ENCODE measurements around the gene SMIM5.

Gene SMIM5, protein sequence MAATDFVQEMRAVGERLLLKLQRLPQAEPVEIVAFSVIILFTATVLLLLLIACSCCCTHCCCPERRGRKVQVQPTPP

DNA sequence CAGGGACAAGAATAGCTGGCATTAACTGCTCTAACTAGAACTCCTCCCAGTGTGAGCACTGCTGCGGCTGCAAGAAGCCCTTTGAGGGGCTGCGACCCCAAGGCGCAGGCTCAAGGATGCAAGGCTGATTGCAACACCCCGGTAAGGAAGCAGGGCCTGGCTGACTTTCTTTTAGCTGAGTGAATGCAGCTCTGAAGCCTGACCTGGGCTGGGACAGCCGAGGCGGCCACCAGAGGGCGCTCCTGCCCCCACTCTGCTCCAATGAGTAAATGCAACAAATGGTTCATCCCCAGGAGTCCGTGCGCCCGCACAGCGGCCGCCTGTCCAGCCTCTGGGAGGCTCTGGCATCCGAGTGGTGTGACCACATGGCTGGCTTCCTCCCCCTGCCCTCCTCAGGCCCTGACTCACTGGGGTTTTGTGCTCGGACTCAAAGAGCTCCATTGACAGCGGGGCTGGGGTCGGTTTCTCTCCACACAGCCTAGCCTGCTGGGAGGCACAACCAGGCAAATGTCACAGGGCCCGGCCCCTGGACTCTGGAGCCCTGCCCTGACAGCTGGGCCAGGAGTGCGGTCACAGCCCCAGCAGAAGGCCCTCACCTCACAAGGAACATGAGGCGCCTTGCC lies at the start of gene SMIM5:
SMIM5 (plus strand) TSS at position 572 of the 623 bp plus-strand sequence. CDS start 6,768 bp downstream, outside the sequence.
- peak; percentile 66 for DNase-seq
- Histone ChIP-seq H3K27me3 (replicated peaks; ENCODE audit: insufficient read depth, low read length) (no peaks in the 10 kb centered on the region), H3K4me1 (ENCODE audit: low read length) (peaks cover 13% of the 10 kb centered on the region), H3F3A (ENCODE audit: insufficient read depth, low read length) (no peaks in the 10 kb centered on the region), H3K27ac (ENCODE audit: low read length) (peak within 1 kb of the TSS; percentile 62; the same call in 1 of the 2 replicates), H4K20me1 (ENCODE audit: insufficient read depth, low read length) (no peaks in the 10 kb centered on the region), H3K79me2 (ENCODE audit: low read length) (no peaks in the 10 kb centered on the region), H3K4me2 (ENCODE audit: low read depth, low read length) (peak within 1 kb of the TSS; percentile 60; the same call in 1 of the 2 replicates), H3K36me3 (replicated peaks; ENCODE audit: insufficient read depth, low read length) (no peaks in the 10 kb centered on the region), H3K4me3 (ENCODE audit: low read length) (no peak within 1 kb of the TSS), H3K9me2 (replicated peaks; ENCODE audit: insufficient read depth, low read length) (no peaks in the 10 kb centered on the region), H2AFZ (ENCODE audit: low read length) (peak within 1 kb of the TSS; percentile 59), H3K9me3 (replicated peaks; ENCODE audit: insufficient read depth, low read length) (no peaks in the 10 kb centered on the region), H3K9ac (ENCODE audit: low read length) (peak within 1 kb of the TSS; percentile 49)
- TF ChIP-seq EZH2phosphoT487 (IDR thresholded peaks at IDR 0.05; ENCODE audit: low read length): no peak
- TF ChIP-seq, protein P1, sequence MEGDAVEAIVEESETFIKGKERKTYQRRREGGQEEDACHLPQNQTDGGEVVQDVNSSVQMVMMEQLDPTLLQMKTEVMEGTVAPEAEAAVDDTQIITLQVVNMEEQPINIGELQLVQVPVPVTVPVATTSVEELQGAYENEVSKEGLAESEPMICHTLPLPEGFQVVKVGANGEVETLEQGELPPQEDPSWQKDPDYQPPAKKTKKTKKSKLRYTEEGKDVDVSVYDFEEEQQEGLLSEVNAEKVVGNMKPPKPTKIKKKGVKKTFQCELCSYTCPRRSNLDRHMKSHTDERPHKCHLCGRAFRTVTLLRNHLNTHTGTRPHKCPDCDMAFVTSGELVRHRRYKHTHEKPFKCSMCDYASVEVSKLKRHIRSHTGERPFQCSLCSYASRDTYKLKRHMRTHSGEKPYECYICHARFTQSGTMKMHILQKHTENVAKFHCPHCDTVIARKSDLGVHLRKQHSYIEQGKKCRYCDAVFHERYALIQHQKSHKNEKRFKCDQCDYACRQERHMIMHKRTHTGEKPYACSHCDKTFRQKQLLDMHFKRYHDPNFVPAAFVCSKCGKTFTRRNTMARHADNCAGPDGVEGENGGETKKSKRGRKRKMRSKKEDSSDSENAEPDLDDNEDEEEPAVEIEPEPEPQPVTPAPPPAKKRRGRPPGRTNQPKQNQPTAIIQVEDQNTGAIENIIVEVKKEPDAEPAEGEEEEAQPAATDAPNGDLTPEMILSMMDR (IDR thresholded peaks at IDR 0.05; ENCODE audit: low read length): peak; percentile 94

DNA sequence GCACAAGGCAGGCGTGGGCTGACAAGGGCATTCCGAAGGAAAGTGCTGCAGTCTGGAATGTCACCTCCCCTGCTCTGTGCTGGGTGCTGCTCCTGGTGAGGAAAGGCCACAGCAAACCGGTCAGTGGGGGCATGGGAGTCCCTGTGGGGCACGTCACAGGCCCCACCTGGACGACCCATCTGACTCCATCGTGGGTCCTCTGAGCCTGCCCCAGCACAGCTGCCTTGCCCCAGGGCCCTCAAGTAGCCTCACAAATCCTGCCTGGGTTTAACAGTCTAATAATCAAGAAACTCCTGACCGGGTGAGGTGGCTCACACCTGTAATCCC lies 48.4 kb upstream of the SMIM5 start:
- H3K9me2 ChIP-seq (replicated peaks; ENCODE audit: insufficient read depth, low read length): no peaks in the 10 kb centered on the region
- H3K9ac ChIP-seq (ENCODE audit: low read length): no peak overlapping the region
- H3K36me3 ChIP-seq (replicated peaks; ENCODE audit: insufficient read depth, low read length): no peaks in the 10 kb centered on the region
- no peaks in the 10 kb centered on the region for H3K79me2 ChIP-seq (ENCODE audit: low read length)
- no peak overlapping the region for H3K4me3 ChIP-seq (ENCODE audit: low read length)
- no peak overlapping the region for H3K27ac ChIP-seq (ENCODE audit: low read length)
- no peak for DNase-seq
- TF ChIP-seq EZH2 (optimal IDR thresholded peaks at IDR 0.05; ENCODE audit: low read depth, low read length): no peak
- TF ChIP-seq, protein P1 (IDR thresholded peaks at IDR 0.05; ENCODE audit: low read length): no peak
- TF ChIP-seq EZH2phosphoT487 (IDR thresholded peaks at IDR 0.05; ENCODE audit: low read length): no peak
- no peaks in the 10 kb centered on the region for H4K20me1 ChIP-seq (ENCODE audit: insufficient read depth, low read length)
- peaks cover 4% of the 10 kb centered on the region; the same call in 1 of the 2 replicates for H3K4me1 ChIP-seq (ENCODE audit: low read length)
- no peaks in the 10 kb centered on the region for H3F3A ChIP-seq (ENCODE audit: insufficient read depth, low read length)
- no peak overlapping the region for H3K4me2 ChIP-seq (ENCODE audit: low read depth, low read length)
- peaks cover 38% of the 10 kb centered on the region for H3K27me3 ChIP-seq (replicated peaks; ENCODE audit: insufficient read depth, low read length)
- H2AFZ ChIP-seq (ENCODE audit: low read length): no peak overlapping the region
- H3K9me3 ChIP-seq (replicated peaks; ENCODE audit: insufficient read depth, low read length): no peaks in the 10 kb centered on the region

DNA sequence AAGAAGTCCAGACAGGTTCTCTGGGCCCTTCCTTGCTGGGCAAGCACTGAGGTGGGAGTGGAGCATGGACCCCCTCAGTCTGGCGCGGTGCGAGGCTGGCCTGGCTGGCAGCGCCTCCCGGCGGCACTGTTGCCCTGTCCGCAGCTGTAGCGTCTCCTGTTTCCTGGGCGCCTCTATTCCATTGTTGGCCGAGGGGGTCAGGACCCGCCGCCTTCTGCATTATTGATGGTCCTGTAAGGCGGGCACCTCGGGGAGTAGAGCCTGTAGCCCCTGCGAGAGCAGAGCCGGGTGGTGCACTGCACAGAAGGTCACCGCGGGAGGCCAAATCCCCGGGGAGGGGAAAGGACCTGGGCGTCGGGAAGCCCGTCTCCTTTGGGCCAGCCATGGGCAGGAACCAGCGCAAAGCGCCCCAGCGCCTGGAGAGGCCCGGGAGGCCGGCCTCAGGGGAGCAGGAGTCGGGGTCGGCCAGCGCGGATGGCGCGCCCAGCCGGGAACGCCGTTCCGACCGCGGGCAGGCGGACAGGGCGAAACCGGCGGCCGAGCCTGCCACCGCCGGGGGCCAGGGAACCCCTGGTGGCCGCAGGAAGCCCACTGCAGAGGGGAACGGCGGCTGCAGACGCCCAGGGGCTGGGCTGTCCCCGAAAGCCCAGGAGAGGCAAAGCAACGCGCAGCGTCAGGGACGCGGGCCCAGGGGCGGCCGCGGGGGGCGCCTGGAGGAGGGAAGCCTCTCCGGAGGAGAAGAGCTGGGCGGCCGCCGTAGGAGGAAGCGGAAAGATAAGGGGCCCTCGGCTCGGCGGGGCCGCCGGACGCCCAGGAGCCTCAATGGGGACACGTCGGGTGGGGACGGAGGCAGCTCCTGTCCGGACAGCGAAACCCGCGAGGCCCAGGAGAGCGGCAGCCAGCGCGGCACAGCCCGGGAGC lies 45.3 kb upstream of the SMIM5 start, which contains the start of gene MYO15B:
MYO15B (plus strand) TSS at position 126 of the 921 bp plus-strand sequence; CDS start at position 384, 258 bp downstream.
- no peak for DNase-seq
- Histone ChIP-seq H3K27me3 (replicated peaks; ENCODE audit: insufficient read depth, low read length) (peaks cover 58% of the 10 kb centered on the region), H3K36me3 (replicated peaks; ENCODE audit: insufficient read depth, low read length) (no peaks in the 10 kb centered on the region), H3K27ac (ENCODE audit: low read length) (no peak within 1 kb of the TSS), H3K9ac (ENCODE audit: low read length) (no peak within 1 kb of the TSS), H3K9me2 (replicated peaks; ENCODE audit: insufficient read depth, low read length) (no peaks in the 10 kb centered on the region), H3K79me2 (ENCODE audit: low read length) (no peaks in the 10 kb centered on the region), H3K9me3 (replicated peaks; ENCODE audit: insufficient read depth, low read length) (no peaks in the 10 kb centered on the region), H3K4me2 (ENCODE audit: low read depth, low read length) (peak within 1 kb of the TSS; percentile 54; the same call in 1 of the 2 replicates), H3F3A (ENCODE audit: insufficient read depth, low read length) (no peaks in the 10 kb centered on the region), H2AFZ (ENCODE audit: low read length) (no peak within 1 kb of the TSS), H3K4me1 (ENCODE audit: low read length) (peaks cover 4% of the 10 kb centered on the region; the same call in 1 of the 2 replicates), H4K20me1 (ENCODE audit: insufficient read depth, low read length) (no peaks in the 10 kb centered on the region), H3K4me3 (ENCODE audit: low read length) (no peak within 1 kb of the TSS)
- TF ChIP-seq EZH2phosphoT487 (IDR thresholded peaks at IDR 0.05; ENCODE audit: low read length): peak; percentile 70; the same call in 1 of the 2 replicates
- TF ChIP-seq EZH2 (optimal IDR thresholded peaks at IDR 0.05; ENCODE audit: low read depth, low read length): peak; percentile 84
- TF ChIP-seq, protein P1 (IDR thresholded peaks at IDR 0.05; ENCODE audit: low read length): no peak

Data from MM.1S (cell line).